ENCODE measurements around the gene MYO1B.

Gene MYO1B

GRCh38 chr2:191467113-191467512, 221.9 kb downstream of the MYO1B start:
- no peaks in the 10 kb centered on the region for H3K36me3 ChIP-seq (ENCODE audit: insufficient read depth, low read length)
- H3K4me3 ChIP-seq, result no peak overlapping the region
- DNase-seq (ENCODE audit: low read depth, low spot score), result no peak
- no peak overlapping the region for H3K9ac ChIP-seq (ENCODE audit: insufficient read length)
- no peaks in the 10 kb centered on the region for H3K9me3 ChIP-seq (ENCODE audit: low read depth, low read length)
- no peak overlapping the region for H3K27ac ChIP-seq
- TF ChIP-seq POLR2AphosphoS5 (IDR thresholded peaks at IDR 0.05; ENCODE audit: borderline replicate concordance, low read depth, low read length) (no peak), FOXP2 (optimal IDR thresholded peaks at IDR 0.05; ENCODE audit: control extremely low read depth, extremely low read length, insufficient read depth) (no peak), EZH2 (IDR thresholded peaks at IDR 0.05) (no peak)

- no peak for TF ChIP-seq EZH2 (IDR thresholded peaks at IDR 0.05)
- no peak for TF ChIP-seq POLR2AphosphoS5 (IDR thresholded peaks at IDR 0.05; ENCODE audit: borderline replicate concordance, low read depth, low read length)
- no peak overlapping the region for H3K4me3 ChIP-seq
- no peaks in the 10 kb centered on the region for H3K9me3 ChIP-seq (ENCODE audit: low read depth, low read length)
- no peak overlapping the region for H3K27ac ChIP-seq
- H3K9ac ChIP-seq (ENCODE audit: insufficient read length), result no peak overlapping the region
- DNase-seq (ENCODE audit: low read depth, low spot score), result no peak
- no peaks in the 10 kb centered on the region for H3K36me3 ChIP-seq (ENCODE audit: insufficient read depth, low read length)
Measured at GRCh38 chr2:191470306-191470705, 225.1 kb downstream of the MYO1B start.

- Histone ChIP-seq H3K36me3 (ENCODE audit: insufficient read depth, low read length) (no peaks in the 10 kb centered on the region), H3K4me3 (no peak overlapping the region), H3K9me3 (ENCODE audit: low read depth, low read length) (no peaks in the 10 kb centered on the region), H3K27ac (no peak overlapping the region), H3K9ac (ENCODE audit: insufficient read length) (no peak overlapping the region)
- TF ChIP-seq EZH2 (IDR thresholded peaks at IDR 0.05) (no peak), FOXP2 (optimal IDR thresholded peaks at IDR 0.05; ENCODE audit: control extremely low read depth, extremely low read length, insufficient read depth) (no peak), POLR2AphosphoS5 (IDR thresholded peaks at IDR 0.05; ENCODE audit: borderline replicate concordance, low read depth, low read length) (no peak)
- DNase-seq (ENCODE audit: low read depth, low spot score), result no peak
Measured at GRCh38 chr2:191474464-191474863, 229.3 kb downstream of the MYO1B start.
